Epithelial cell of esophagus (primary cell): ENCODE measurements around the gene ELOVL1.

Experiments used
- DNase-seq: peaks from one replicate; pipeline ENCODE4 v3.0.0; 2010; ENCODE audit warnings: low read depth
- H3K4me3 ChIP-seq: 2 replicates; pipeline ENCODE4 v1.5.1; 2011; ENCODE audit warnings: mild to moderate bottlenecking, low read length, control low read depth
- CTCF ChIP-seq: IDR thresholded peaks from 2 replicates; pipeline ENCODE4 v1.5.1; 2011; ENCODE audit warnings: low read depth, mild to moderate bottlenecking, low read length, control low read depth, inconsistent platforms; ENCODE audit not compliant: insufficient read depth; ENCODE audit errors: missing control alignments

ELOVL1 gene

GRCh38 chr1:43329995-43330751 is 37.6 kb downstream of the ELOVL1 start:
- no peak for TF ChIP-seq CTCF
- H3K4me3 ChIP-seq = no peak overlapping the region
- DNase-seq = peak; percentile 62

- H3K4me3 ChIP-seq = no peak overlapping the region
- DNase-seq = peak; percentile 17
- no peak for TF ChIP-seq CTCF
These were observed 40.1 kb downstream of the ELOVL1 start for GRCh38 chr1:43327549-43328292.

GRCh38 chr1:43325381-43325780 is 42.4 kb downstream of the ELOVL1 start:
- H3K4me3 ChIP-seq = no peak overlapping the region
- DNase-seq = no peak
- TF ChIP-seq CTCF = no peak

- no peak overlapping the region for H3K4me3 ChIP-seq
- DNase-seq = no peak
- TF ChIP-seq CTCF = no peak
These were observed 43.0 kb downstream of the ELOVL1 start for GRCh38 chr1:43324810-43325209.

GRCh38 chr1:43322506-43322905 is 45.3 kb downstream of the ELOVL1 start:
- H3K4me3 ChIP-seq = no peak overlapping the region
- DNase-seq = no peak
- no peak for TF ChIP-seq CTCF

- no peak for TF ChIP-seq CTCF
- no peak for DNase-seq
- H3K4me3 ChIP-seq = no peak overlapping the region
These were observed 46.4 kb downstream of the ELOVL1 start for GRCh38 chr1:43321331-43321891.
